ENCODE measurements around the gene RALGDS. TPM values are rescaled to one million over a fixed set of nuclear protein-coding genes. Genes with fewer than 3 reads are reported as not detected.
"Not testable (repeated sequence)": the region's sequence is repeated elsewhere in the genome, so short reads cannot be mapped to it uniquely, and the experiment has no call there.

The RALGDS gene
- total RNA-seq, 1 donor from 2014 or later = 26.1 TPM

DNA sequence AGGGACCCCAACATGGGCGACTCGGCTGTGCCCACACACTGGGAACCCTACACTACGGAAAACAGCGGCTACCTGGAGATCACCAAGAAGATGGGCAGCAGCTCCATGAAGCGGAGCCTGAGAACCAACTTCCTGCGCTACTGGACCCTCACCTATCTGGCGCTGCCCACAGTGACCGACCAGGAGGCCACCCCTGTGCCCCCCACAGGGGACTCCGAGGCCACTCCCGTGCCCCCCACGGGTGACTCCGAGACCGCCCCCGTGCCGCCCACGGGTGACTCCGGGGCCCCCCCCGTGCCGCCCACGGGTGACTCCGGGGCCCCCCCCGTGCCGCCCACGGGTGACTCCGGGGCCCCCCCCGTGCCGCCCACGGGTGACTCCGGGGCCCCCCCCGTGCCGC, 50.1 kb downstream of the RALGDS start:
- H3K9ac ChIP-seq (ENCODE audit: low read depth in 1 of 3, low read length in 3 of 3); H3K9me3 ChIP-seq (ENCODE audit: control insufficient read depth in 3 of 3, low read length in 3 of 3); H3K27me3 ChIP-seq (ENCODE audit: control insufficient read depth in 3 of 3, insufficient read depth in 3 of 3, low read length in 3 of 3); H3K4me3 ChIP-seq (ENCODE audit: low read length in 3 of 3); H3K36me3 ChIP-seq (ENCODE audit: control insufficient read depth in 3 of 3, insufficient read depth in 3 of 3, low read length in 3 of 3); H3K27ac ChIP-seq (ENCODE audit: low read depth, low read length); H3K4me1 ChIP-seq (ENCODE audit: control insufficient read depth in 3 of 3, insufficient read depth in 3 of 3, low read length in 3 of 3): not testable (repeated sequence)

DNA sequence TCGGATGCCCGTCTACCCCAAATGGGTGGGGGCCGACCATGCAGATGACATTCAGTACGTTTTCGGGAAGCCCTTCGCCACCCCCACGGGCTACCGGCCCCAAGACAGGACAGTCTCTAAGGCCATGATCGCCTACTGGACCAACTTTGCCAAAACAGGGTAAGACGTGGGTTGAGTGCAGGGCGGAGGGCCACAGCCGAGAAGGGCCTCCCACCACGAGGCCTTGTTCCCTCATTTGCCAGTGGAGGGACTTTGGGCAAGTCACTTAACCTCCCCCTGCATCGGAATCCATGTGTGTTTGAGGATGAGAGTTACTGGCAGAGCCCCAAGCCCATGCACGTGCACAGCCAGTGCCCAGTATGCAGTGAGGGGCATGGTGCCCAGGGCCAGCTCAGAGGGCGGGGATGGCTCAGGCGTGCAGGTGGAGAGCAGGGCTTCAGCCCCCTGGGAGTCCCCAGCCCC, 50.5 kb downstream of the RALGDS start:
- H3K27me3 ChIP-seq (ENCODE audit: control insufficient read depth in 3 of 3, insufficient read depth in 3 of 3, low read length in 3 of 3) = not testable (repeated sequence)

DNA sequence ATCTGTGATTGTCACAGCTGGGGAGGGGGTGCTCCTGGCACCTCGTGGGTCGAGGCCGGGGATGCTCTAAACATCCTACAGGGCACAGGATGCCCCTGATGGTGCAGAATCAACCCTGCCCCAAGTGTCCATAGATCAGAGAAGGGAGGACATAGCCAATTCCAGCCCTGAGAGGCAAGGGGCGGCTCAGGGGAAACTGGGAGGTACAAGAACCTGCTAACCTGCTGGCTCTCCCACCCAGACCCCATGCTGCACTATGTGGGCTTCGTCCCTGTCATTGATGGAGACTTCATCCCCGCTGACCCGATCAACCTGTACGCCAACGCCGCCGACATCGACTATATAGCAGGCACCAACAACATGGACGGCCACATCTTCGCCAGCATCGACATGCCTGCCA, 52.6 kb downstream of the RALGDS start:
- H3K36me3 ChIP-seq (ENCODE audit: control insufficient read depth in 3 of 3, insufficient read depth in 3 of 3, low read length in 3 of 3); H3K9me3 ChIP-seq (ENCODE audit: control insufficient read depth in 3 of 3, low read length in 3 of 3); H3K27ac ChIP-seq (ENCODE audit: low read depth, low read length); H3K4me1 ChIP-seq (ENCODE audit: control insufficient read depth in 3 of 3, insufficient read depth in 3 of 3, low read length in 3 of 3); H3K27me3 ChIP-seq (ENCODE audit: control insufficient read depth in 3 of 3, insufficient read depth in 3 of 3, low read length in 3 of 3); H3K4me3 ChIP-seq (ENCODE audit: low read length in 3 of 3); H3K9ac ChIP-seq (ENCODE audit: low read depth in 1 of 3, low read length in 3 of 3): not testable (repeated sequence)

More for the DNA sequence above, 50.5 kb downstream of the RALGDS start:
- not testable (repeated sequence) for H3K36me3 ChIP-seq (ENCODE audit: control insufficient read depth in 3 of 3, insufficient read depth in 3 of 3, low read length in 3 of 3); H3K4me3 ChIP-seq (ENCODE audit: low read length in 3 of 3); H3K27ac ChIP-seq (ENCODE audit: low read depth, low read length); H3K9ac ChIP-seq (ENCODE audit: low read depth in 1 of 3, low read length in 3 of 3); H3K9me3 ChIP-seq (ENCODE audit: control insufficient read depth in 3 of 3, low read length in 3 of 3); H3K4me1 ChIP-seq (ENCODE audit: control insufficient read depth in 3 of 3, insufficient read depth in 3 of 3, low read length in 3 of 3)

GRCh38 chr9:133067813-133068212, 53.2 kb downstream of the RALGDS start:
- no peak overlapping the region for H3K4me3 ChIP-seq (ENCODE audit: low read length in 3 of 3)
- H3K9me3 ChIP-seq (ENCODE audit: control insufficient read depth in 3 of 3, low read length in 3 of 3) = no peaks in the 10 kb centered on the region
- no peak overlapping the region for H3K27ac ChIP-seq (ENCODE audit: low read depth, low read length)
- H3K36me3 ChIP-seq (ENCODE audit: control insufficient read depth in 3 of 3, insufficient read depth in 3 of 3, low read length in 3 of 3) = peaks cover 0 to 4% (median 3%) of the 10 kb centered on the region in 3 donors
- no peak overlapping the region for H3K9ac ChIP-seq (ENCODE audit: low read depth in 1 of 3, low read length in 3 of 3)
- no peaks in the 10 kb centered on the region for H3K4me1 ChIP-seq (ENCODE audit: control insufficient read depth in 3 of 3, insufficient read depth in 3 of 3, low read length in 3 of 3)
- no peaks in the 10 kb centered on the region for H3K27me3 ChIP-seq (ENCODE audit: control insufficient read depth in 3 of 3, insufficient read depth in 3 of 3, low read length in 3 of 3)

GRCh38 chr9:133067006-133067405, 54.0 kb downstream of the RALGDS start:
- Histone ChIP-seq H3K27ac (ENCODE audit: low read depth, low read length) (no peak overlapping the region), H3K4me3 (ENCODE audit: low read length in 3 of 3) (no peak overlapping the region)

GRCh38 chr9:133066181-133066983, 54.7 kb downstream of the RALGDS start:
- no peak overlapping the region for H3K27ac ChIP-seq (ENCODE audit: low read depth, low read length)
- no peak overlapping the region for H3K9ac ChIP-seq (ENCODE audit: low read depth in 1 of 3, low read length in 3 of 3)
- H3K36me3 ChIP-seq (ENCODE audit: control insufficient read depth in 3 of 3, insufficient read depth in 3 of 3, low read length in 3 of 3) = peaks cover 0 to 4% (median 3%) of the 10 kb centered on the region in 3 donors
- H3K27me3 ChIP-seq (ENCODE audit: control insufficient read depth in 3 of 3, insufficient read depth in 3 of 3, low read length in 3 of 3) = no peaks in the 10 kb centered on the region
- H3K9me3 ChIP-seq (ENCODE audit: control insufficient read depth in 3 of 3, low read length in 3 of 3) = no peaks in the 10 kb centered on the region
- H3K4me1 ChIP-seq (ENCODE audit: control insufficient read depth in 3 of 3, insufficient read depth in 3 of 3, low read length in 3 of 3) = no peaks in the 10 kb centered on the region
- H3K4me3 ChIP-seq (ENCODE audit: low read length in 3 of 3) = no peak overlapping the region

More at GRCh38 chr9:133067006-133067405, 54.0 kb downstream of the RALGDS start:
- Histone ChIP-seq H3K9me3 (ENCODE audit: control insufficient read depth in 3 of 3, low read length in 3 of 3) (no peaks in the 10 kb centered on the region), H3K4me1 (ENCODE audit: control insufficient read depth in 3 of 3, insufficient read depth in 3 of 3, low read length in 3 of 3) (no peaks in the 10 kb centered on the region), H3K9ac (ENCODE audit: low read depth in 1 of 3, low read length in 3 of 3) (no peak overlapping the region), H3K27me3 (ENCODE audit: control insufficient read depth in 3 of 3, insufficient read depth in 3 of 3, low read length in 3 of 3) (no peaks in the 10 kb centered on the region), H3K36me3 (ENCODE audit: control insufficient read depth in 3 of 3, insufficient read depth in 3 of 3, low read length in 3 of 3) (peaks cover 0 to 4% (median 3%) of the 10 kb centered on the region in 3 donors)

- H3K4me1 ChIP-seq (ENCODE audit: control insufficient read depth in 3 of 3, insufficient read depth in 3 of 3, low read length in 3 of 3) = no peaks in the 10 kb centered on the region
- no peaks in the 10 kb centered on the region for H3K27me3 ChIP-seq (ENCODE audit: control insufficient read depth in 3 of 3, insufficient read depth in 3 of 3, low read length in 3 of 3)
- H3K4me3 ChIP-seq (ENCODE audit: low read length in 3 of 3) = no peak overlapping the region
These were observed 56.0 kb downstream of the RALGDS start for GRCh38 chr9:133065070-133065388.

DNA sequence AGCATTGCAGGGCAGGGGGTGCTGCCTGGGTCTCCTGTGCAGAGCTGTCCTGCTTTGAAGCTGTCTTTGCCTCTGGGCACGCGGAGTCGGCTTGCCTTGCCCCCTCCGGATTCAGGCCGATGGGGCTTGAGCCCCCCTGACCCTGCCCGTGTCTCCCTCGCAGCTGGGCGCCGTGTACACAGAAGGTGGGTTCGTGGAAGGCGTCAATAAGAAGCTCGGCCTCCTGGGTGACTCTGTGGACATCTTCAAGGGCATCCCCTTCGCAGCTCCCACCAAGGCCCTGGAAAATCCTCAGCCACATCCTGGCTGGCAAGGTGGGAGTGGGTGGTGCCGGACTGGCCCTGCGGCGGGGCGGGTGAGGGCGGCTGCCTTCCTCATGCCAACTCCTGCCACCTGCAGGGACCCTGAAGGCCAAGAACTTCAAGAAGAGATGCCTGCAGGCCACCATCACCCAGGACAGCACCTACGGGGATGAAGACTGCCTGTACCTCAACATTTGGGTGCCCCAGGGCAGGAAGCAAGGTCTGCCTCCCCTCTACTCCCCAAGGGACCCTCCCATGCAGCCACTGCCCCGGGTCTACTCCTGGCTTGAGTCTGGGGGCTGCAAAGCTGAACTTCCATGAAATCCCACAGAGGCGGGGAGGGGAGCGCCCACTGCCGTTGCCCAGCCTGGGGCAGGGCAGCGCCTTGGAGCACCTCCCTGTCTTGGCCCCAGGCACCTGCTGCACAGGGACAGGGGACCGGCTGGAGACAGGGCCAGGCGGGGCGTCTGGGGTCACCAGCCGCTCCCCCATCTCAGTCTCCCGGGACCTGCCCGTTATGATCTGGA, 56.6 kb downstream of the RALGDS start:
- H3K27me3 ChIP-seq (ENCODE audit: control insufficient read depth in 3 of 3, insufficient read depth in 3 of 3, low read length in 3 of 3) = no peaks in the 10 kb centered on the region
- no peaks in the 10 kb centered on the region for H3K9me3 ChIP-seq (ENCODE audit: control insufficient read depth in 3 of 3, low read length in 3 of 3)
- H3K4me1 ChIP-seq (ENCODE audit: control insufficient read depth in 3 of 3, insufficient read depth in 3 of 3, low read length in 3 of 3) = no peaks in the 10 kb centered on the region
- peaks cover 0 to 4% (median 3%) of the 10 kb centered on the region in 3 donors for H3K36me3 ChIP-seq (ENCODE audit: control insufficient read depth in 3 of 3, insufficient read depth in 3 of 3, low read length in 3 of 3)
- H3K4me3 ChIP-seq (ENCODE audit: low read length in 3 of 3) = no peak overlapping the region
- no peak overlapping the region for H3K9ac ChIP-seq (ENCODE audit: low read depth in 1 of 3, low read length in 3 of 3)
- H3K27ac ChIP-seq (ENCODE audit: low read depth, low read length) = no peak overlapping the region

More at GRCh38 chr9:133065070-133065388, 56.0 kb downstream of the RALGDS start:
- H3K27ac ChIP-seq (ENCODE audit: low read depth, low read length) = no peak overlapping the region
- no peak overlapping the region for H3K9ac ChIP-seq (ENCODE audit: low read depth in 1 of 3, low read length in 3 of 3)
- no peaks in the 10 kb centered on the region for H3K9me3 ChIP-seq (ENCODE audit: control insufficient read depth in 3 of 3, low read length in 3 of 3)
- H3K36me3 ChIP-seq (ENCODE audit: control insufficient read depth in 3 of 3, insufficient read depth in 3 of 3, low read length in 3 of 3) = peaks cover 0 to 4% (median 3%) of the 10 kb centered on the region in 3 donors

DNA sequence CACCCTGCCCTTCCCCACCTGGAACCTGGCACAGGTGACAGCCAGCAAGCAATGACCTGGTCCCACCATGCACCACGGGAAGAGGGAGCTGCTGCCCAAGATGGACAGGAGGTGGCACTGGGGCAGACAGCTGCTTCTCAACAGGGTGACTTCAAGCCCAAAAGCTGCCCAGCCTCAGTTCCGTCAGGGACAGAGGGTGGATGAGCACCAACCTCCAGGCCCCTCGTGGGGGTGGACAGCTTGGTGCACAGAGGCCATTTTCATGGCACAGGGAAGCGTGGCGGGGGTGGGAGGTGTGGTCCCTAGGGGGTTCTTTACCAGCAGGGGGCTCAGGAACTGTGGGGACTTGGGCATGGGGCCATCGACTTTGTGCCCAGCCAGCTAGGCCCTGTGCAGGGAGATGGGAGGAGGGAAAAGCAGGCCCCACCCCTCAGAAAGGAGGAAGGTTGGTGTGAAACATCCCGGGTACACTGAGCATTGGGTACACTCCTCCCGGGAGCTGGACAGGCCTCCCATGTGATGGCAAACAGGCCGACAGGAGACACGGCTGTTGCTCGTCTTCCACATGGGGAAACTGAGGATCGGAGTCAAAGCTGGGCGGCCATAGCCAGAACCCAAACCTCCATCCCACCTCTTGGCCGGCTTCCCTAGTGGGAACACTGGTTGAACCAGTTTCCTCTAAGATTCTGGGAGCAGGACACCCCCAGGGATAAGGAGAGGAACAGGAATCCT, 57.4 kb downstream of the RALGDS start:
- no peak overlapping the region for H3K9ac ChIP-seq (ENCODE audit: low read depth in 1 of 3, low read length in 3 of 3)
- H3K36me3 ChIP-seq (ENCODE audit: control insufficient read depth in 3 of 3, insufficient read depth in 3 of 3, low read length in 3 of 3) = peaks cover 0 to 4% (median 3%) of the 10 kb centered on the region in 3 donors
- no peak overlapping the region for H3K27ac ChIP-seq (ENCODE audit: low read depth, low read length)
- H3K27me3 ChIP-seq (ENCODE audit: control insufficient read depth in 3 of 3, insufficient read depth in 3 of 3, low read length in 3 of 3) = no peaks in the 10 kb centered on the region
- H3K4me1 ChIP-seq (ENCODE audit: control insufficient read depth in 3 of 3, insufficient read depth in 3 of 3, low read length in 3 of 3) = no peaks in the 10 kb centered on the region
- no peak overlapping the region for H3K4me3 ChIP-seq (ENCODE audit: low read length in 3 of 3)
- no peaks in the 10 kb centered on the region for H3K9me3 ChIP-seq (ENCODE audit: control insufficient read depth in 3 of 3, low read length in 3 of 3)
